Activated CD4-positive, alpha-beta T cell treated with anti-CD3 and anti-CD28 coated beads, Interleukin-2, amount 50 U/mL, for 48 hours (primary cell): ENCODE data around the gene NPM3.
A peak's percentile ranks its signal among the peaks of the same experiment; 100 is the strongest.

ENCODE experiments used
- DNase-seq, 2 experiments: peaks; one replicate each; pipeline ENCODE4 v3.0.0-alpha.2; 2020

NPM3 gene, protein sequence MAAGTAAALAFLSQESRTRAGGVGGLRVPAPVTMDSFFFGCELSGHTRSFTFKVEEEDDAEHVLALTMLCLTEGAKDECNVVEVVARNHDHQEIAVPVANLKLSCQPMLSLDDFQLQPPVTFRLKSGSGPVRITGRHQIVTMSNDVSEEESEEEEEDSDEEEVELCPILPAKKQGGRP

DNA sequence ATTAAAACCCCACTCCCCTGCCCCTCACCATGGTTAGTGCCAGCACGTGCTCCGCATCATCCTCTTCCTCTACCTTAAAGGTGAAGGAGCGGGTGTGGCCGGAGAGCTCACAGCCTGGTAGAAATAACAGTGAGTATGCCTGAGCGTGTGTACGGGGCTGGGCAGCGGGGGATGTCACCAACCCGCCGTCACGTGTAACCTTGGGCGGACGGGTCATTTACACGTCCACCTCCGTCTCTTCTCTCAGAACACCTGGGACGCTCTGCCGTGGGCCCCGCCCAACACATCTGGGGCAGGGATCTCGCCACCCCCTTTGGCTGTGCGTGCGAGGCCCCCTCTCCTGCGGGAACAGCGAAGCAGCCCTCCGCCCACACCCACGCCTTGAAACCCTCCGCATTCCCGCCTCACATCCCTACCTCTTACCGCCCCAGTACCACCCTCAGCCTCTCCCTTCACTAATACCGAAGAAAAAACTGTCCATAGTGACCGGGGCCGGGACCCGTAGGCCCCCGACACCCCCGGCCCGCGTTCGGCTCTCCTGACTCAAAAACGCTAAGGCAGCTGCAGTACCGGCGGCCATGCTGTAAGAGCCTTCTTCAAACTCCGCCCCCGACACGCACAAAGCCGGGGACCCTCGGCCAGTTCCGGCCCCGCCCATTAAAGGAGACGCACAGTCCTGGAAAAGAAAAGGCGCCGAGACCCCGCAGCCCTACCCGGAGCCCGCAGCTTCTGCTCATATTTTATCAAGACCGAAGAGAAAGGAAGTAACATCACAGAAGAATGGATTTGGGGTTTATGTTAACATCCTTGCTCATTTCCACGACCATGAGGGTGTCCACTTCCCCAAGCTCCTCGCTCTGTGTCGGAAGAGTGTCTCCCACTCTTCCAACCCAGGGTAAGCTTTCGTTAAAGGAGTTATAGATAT lies at the start of gene NPM3:
TSS of gene NPM3 (minus strand) at position 636 of the 925 bp plus-strand sequence. CDS start at position 580, 56 bp downstream.
- peak; percentile 88 to 93 for DNase-seq

DNA sequence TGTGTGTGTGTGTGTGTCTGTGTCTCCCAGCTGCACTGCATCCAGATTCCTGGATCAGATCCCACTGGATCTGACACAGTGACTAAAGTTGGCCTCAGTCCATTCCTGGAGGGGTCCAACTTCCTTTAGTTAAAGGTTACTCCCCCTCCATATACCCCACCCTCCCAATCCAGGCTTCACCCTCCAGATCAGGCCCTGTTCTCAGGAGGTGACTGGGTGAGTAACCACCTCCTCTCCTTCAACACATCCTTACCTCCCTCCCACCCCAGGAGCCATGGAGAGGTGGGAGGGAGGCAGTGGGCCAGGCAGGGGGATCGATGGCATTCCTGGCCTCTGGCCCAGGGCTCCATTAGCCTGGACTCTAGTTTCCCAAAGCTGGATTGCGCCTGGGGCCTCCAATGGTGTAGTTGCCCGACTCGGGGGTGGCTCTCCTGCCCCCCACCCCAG lies 49.1 kb upstream of the NPM3 start:
- no peak for DNase-seq

DNA sequence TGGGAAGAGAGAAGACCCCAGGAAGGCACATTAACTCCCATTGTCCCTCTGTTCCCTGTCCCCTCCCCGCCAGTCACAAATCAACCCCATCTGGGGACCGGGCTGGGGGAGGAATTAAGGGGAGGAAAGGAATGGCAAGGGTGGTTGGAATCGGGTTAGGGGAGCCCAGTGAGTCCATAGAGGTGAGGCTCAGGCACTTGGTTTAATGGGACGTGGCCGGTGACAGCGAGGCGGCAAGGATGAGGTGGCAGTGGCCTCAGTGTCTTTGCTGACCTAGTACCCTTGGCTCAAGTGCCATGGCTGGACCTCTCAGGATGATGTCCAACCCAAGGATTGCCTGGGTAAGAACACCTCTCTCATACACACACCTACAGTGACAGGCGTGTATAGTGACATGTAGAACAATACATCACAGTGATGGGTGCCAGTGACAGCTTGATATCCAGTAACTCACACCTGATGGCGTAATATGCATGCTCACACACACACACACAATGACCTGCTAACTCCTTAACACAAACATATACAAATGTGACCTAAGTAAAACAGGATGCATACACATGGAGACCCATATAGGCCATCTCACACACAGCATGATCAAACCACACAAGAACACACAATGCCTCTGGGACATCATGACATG lies 48.0 kb upstream of the NPM3 start:
- DNase-seq, result no peak

DNA sequence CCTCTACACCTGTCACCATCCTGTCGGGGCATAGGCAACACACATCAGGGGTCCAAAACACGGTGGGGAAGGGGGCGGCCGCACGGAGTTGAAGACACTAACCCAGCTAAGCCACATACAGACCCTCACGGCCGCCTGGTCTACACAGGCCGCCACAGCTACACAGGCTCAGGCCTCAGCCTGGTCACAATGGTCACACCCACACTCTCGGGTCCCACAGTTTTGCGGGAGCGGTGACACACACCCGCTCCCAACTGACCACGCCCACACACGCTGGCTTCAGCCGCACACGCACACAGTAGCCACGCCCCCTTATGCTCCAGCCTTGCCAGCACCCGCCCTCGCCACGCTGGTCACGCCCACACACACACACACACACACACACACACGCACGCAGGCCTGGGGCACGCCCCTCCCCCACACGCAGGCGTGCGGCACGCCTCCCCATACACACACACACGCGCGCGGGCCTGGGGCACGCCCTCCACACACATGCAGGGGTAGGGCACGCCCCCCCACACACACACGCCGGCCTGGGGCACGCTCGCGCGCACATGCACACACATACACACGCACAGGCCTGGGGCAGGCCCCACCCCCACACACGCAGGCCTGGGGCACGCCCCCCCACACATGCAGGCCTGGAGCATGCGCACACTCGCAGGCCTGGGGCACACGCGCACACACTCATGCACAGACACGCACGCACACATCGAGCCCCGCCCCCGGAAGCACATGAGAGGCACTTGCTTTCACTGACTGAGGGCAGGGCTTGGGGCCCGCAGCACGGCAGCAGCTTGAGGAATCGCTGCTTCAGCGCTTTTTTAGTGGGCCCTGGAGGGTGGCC lies 47.3 kb upstream of the NPM3 start:
- peak; percentile 89 to 92 for DNase-seq

DNA sequence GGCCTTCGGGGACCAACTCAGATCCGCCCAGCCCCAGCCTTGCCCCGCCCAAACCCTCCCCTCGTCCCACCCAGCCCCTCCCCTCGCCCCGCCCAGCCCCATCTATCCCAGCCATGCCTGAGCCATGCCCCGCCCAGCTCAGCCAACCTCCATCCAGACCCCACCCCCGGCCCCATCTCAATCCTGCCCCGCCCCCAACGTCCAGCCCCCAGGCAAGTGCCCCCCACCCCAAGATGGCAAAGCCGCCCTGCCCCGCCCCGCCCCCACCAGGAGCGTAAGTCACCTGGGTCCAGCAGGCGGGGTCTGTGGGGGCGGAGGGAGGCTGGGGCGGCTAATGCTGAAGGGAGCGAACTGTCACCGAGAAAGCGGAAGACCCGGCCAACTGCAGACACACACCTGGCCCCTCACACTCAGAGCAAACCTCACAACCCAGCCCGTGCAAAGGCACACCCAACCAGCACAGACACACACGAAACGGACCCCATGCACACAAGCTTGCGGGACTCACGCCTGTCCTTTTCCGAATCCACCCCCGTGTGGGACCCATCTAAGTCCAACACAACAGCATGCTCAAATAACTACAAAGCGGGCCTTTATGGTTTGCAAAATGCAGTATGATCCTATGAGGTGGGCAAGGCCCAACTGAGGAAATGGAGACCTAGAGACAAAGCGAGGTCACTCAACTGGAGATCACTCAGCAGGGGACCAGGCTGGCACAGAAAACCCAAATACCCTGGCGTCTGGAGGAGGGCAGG lies 46.5 kb upstream of the NPM3 start:
- peak; percentile 58 to 67 for DNase-seq

DNA sequence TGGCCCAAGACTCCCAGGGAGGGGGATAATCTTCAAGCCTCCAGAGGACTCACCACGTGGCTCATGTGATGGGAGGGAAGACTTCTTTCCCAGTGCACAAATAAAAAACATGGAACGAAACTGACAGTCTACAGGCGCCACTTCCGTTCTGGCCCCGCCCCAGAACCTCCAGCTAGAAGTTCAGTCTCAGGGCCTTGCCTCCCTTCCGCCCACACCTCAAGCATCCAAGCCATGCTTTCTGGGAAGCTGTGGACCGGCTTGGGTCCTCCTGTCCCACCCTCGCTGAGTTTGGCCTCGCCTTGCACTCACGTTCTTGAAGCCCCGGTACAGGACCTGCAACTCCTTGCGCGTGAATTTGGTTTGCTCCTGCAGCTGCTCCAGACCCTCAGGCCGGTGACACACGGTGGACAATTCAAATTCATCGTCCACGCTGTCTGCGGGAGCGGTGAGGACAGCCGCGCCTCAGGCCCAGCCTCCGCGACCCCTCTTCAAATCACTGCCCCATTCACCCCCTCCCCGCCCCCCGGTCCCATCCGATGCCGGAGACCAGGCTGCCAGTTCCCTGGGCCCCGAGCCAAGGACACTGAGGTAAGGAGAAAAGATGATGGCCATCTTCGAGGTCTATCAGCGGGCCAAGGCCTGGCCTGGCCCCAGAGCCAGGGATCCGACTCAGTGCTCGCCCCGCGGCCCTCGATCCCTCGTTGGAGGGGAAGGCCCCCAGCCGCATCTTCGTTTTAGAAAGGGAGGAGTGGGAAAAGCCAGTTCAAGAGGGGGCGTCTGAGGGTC lies 45.7 kb upstream of the NPM3 start:
- DNase-seq, result no peak

DNA sequence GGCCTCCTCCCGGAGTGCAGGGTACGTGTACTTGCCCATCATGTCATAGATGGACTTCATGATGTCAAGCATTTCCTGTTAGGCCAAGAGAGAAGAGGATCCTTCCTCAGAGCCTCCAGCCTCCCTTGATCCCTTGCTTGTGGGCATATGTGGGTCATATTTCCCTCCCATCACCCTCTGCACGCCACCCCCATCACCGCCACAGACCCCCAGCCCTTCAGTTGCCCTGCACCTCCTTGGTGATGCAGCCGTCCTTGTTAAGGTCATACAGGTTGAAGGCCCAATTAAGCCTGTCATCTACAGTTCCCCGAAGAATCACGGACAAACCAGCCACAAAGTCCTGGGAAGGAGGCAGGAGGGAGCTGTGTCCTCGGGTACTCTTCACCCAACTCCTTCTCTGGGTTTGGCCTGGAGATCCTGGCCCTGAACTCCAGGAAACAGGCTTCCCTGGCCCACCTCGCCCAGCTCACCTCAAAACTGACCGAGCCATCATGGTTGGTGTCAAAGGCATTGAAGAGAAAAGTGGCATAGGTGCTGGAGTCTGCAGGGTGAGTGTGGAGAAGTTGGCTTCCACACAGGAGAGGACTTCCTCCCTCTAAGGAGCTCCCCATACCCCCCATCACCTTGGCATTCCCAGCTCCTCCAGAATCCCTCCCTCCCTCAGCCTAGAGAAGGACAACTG lies 44.8 kb upstream of the NPM3 start:
- DNase-seq, result no peak

DNA sequence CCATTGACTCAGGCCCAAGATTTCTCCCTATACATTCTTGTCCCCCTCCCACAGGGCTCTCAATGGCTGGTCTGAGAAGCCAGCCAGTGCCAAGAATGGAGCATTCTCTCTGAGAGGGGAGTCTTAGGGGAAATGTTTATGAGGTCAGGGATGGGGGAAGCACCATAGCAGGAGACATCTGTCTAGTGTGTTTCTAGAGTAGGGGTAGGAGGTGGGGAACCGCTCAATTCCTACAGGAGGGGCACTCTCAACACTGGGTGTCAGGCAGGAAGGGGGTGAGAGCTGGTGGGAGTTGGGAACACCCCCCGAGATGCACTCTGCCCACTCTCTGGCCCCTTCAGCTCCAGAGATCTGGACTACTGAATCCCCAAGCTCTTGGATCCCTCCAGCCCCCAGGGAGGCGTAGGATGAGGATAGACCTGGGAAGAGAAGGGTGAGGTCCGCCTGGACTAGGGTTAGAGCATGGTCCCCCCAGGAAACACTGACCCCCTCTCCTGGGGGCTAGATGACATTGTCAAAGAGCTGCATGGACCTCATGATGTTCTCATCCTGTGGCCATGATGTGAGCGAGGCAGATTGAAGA lies 43.7 kb upstream of the NPM3 start:
- DNase-seq, result no peak

DNA sequence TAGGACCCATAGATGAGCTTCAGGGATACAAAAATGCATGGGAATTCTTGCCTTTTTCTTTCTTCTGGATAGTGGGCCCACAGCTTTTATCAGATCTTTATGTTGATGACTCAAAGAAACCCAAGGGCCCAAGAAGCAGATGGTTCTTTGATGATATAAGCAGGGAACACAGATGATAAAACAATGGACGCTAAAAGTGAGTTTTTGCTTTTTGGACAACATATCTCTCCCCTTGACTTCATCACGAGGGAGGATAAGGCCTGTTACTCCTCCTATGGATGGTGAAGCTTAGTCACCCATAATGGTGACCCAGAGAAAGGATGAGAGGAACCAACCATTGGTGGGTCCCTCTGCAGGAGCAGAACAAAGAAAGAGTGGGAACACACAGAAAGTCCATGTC lies 41.5 kb upstream of the NPM3 start:
- DNase-seq, result no peak

DNA sequence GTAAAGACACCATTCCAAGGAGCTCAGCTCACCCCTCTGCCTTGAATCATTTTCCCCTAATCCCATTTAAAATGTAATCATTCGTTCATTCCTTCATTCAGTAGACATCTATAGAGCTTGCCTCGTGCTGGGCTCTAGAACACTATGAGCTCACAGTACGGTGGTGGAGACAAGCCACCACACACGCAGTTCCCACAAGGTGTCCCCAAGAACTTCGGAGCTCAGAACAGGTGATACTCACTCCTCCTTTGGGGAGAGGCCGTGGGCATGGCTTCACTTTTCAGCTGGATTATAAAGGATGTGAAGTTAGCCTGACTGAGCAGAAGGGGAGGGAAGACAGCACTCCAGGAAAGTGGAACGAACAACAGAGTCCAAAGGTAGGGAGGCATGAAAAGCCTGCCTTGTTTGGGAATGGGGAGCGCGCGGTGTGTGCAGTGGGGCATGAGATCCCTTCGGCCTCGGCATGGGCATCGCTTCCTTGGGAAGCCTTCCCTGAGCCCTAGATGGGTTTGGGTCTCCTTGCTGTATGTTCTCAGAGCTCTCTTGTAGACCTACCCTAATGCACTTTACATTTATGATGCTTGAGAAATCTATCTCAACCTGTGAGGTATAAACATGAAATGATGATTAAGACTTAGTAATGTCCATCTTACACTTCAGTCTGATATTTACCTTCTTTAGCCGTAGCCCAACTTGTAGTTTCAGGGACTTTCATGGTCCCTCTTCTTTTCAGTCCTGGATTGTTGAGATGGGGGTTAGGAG lies 35.8 kb upstream of the NPM3 start:
- DNase-seq, result no peak

DNA sequence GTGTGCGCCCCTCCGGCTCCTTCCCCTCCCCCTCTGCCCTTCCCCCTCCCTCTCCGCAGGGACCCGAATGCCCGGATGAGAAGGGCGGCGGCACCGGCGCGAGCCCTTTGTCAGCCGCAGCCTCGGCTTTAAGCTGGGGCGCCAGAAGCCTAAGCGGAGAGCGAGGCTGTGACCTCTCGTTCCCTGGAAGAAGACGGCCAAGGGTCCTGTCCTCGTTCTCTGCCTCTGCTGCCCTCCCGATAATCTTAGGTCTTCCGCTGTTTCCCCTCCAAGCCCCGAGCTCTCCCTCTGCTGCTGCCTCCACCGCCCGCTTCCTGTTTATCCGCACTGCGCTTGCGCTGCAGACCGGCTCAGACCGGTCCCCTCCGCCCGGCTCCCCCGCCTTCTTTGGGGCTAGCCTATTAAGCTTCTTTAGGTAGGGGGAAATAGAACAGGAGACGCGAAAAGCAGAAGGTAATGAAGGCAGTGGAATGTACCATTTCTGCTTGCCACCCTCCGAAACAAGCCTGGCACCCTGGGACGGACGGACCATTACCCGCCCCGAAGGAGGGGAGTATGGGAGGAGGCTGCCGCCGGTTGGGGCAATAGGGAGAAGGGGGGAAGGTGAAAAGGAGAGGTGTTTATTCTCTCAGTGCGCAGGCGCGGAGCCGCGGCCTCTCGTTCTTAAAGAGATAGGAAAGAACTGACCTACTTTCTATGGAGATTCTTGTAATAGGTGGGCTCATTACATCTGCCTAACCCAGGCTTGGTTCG lies 35.0 kb upstream of the NPM3 start, which contains the start of gene OGA:
TSS of gene OGA (minus strand) at position 326 of the 753 bp plus-strand sequence. CDS start 422 bp downstream, outside the sequence.
- peak; percentile 96 to 97 for DNase-seq

DNA sequence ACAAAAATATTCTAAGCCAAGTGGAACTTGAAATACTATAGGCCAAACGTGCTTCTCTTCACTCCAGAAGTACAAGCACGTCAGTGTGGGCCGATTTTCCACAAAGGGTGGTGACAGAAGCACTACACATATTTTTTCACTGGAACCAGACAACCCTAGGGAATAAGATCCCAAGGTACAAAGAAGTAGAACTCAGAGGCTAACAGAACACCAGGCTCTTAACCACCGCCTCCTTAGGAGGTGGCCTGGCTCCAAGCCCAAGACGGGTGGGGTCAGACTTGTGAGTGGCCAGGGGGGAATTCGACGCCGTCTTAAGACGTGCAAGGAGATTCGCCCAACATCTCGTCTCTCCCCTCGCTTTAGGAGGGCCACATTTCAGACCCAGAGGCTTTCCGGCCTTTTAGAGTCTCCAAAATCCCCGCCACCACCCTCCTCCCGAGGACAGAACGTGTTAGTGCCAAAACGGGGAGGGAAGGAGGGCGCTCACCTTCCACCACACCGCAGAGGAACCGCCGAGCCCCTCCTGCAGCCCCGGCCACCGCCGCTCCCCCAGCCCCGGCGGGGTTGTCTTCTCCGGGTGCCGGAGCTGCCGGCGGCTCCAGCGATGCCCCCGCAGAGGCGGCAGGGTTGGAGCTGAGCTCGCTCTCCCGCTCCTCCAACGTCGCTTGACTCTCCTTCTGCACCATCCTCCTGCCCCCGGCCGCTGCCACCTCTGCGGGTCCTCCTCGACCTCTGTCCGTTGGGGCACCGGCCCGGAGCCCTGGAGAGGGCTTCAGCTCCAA lies 34.3 kb upstream of the NPM3 start:
- peak in 1 of 2 experiments; percentile 57 for DNase-seq

DNA sequence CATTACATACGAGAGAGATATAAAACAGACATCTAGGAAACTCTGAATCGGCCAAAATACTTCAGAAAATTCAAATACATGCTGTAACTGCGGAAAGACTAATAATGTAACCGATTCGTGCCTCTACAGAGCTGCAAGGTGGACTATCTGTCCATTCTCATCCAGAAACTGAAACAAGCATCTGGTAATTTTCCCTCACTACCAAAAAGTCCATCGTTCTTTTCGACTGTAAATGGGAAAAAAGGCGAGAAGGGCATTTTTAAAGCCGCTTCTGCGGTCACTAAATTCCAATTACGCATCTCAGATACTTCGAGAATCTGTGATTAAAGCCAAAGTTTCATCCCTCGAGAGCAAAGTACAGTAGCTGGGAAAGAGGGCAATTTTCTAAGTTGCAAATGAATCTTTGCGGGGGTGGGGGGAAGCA lies 33.7 kb upstream of the NPM3 start:
- DNase-seq, result no peak

DNA sequence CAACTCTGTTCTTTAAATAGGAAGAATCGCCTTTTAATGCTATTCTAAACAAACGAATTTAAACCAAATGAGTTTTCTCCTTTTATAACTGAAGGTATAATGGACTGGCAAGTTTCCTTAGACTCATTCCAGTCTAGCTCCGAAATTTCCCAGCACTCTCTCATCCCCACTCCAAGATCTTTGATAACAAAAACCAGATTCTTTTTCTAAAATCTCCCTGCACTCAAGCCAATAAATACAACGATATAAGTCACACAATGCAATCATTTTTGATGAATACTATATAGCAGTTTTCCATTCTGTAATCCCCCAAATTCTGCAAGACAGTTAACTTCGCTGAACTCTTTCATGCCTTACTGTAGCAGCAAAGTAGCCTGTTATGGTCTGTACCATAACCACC lies 33.1 kb upstream of the NPM3 start:
- no peak for DNase-seq

DNA sequence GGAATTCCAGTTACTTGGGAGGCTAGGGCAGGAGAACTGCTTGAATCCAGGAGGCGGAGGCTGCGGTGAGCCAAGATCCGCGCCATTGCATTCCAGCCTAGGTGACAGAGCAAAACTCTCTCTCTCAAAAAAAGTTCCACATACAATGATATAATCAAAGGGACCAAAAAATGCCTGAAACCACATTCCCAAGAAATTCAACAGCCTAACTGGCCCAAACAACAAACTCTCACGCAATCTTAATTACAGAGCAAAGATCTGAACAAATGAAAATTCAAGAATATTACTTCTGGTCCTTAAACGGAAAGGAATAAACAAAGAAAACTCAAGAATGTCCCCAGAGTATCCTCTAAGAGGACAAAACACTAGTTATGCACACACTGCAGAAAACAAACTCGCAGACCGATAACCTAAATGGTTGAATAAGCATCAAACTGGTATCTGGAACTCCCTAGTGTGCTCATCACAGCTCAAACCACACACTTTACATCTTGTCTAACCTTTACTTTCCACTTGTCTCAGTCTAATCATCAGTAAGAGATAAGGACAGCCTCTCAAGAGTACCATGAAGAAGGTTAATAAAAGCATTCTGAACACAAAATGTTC lies 31.3 kb upstream of the NPM3 start:
- no peak for DNase-seq

DNA sequence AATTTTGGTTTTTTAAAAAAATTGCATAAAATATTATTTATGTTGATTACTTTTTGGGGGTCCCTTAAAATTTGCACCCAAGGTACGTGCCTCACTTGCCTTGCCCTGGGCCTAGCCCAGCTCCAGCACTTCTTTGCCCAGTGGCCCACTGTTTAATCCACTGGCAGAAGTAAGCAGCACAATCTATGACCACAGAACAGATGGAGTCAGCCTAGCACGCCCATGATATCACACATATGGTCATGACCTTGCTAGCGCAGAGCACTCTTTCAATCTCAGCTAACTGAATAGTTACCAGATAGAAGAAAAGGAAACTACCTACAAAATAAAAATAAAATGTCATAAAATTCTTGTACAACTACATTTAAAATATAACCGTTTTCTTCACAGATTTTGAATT lies 29.4 kb upstream of the NPM3 start:
- no peak for DNase-seq

DNA sequence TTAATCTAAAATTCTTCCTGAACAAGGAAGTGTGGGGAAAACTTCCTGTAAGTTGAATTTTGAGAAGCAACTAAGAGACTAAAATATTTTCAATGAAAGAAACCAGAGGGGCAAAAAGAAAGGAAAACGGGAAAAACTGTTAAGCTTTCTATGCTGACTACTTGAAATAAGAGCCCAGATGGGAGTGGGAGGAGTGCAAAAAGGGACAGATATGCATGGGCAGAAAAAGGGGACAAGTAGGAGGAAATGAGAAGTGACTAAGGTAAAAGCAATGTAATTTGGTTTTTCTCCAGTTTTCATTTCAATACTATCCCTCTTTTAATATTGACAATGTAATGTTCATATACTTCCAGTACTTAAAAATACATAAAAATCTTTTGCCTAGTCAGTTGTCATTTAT lies 23.9 kb upstream of the NPM3 start:
- DNase-seq, result no peak
